Measurements from ENCODE around the gene TEAD1. TPM values are rescaled to one million over a fixed set of nuclear protein-coding genes. Genes with fewer than 3 reads are reported as not detected.

TEAD1 gene
- polyA plus RNA-seq, 1 donor from 2014 or later: 12.2 TPM

GRCh38 chr11:12832480-12833224 lies 158.4 kb downstream of the TEAD1 start:
- Histone ChIP-seq H3K9ac (ENCODE audit: low read length) (no peak overlapping the region), H2AFZ (ENCODE audit: low read depth, low read length) (no peak overlapping the region), H3K9me3 (ENCODE audit: low read length) (no peaks in the 10 kb centered on the region), H3K27me3 (ENCODE audit: insufficient read depth, low read depth, low read length) (no peaks in the 10 kb centered on the region), H3K9me2 (ENCODE audit: insufficient read depth, low read length) (no peaks in the 10 kb centered on the region), H3K4me3 (ENCODE audit: low read length) (no peak overlapping the region), H3K36me3 (ENCODE audit: insufficient read depth, low read length) (no peaks in the 10 kb centered on the region), H3K79me2 (replicated peaks; ENCODE audit: insufficient read depth, low read length) (peaks cover 40% of the 10 kb centered on the region), H4K20me1 (ENCODE audit: insufficient read depth) (no peaks in the 10 kb centered on the region), H3K27ac (ENCODE audit: low read length) (no peak overlapping the region), H3F3A (ENCODE audit: insufficient read depth, low read length, poor library complexity, severe bottlenecking) (no peaks in the 10 kb centered on the region), H3K4me2 (ENCODE audit: low read length) (no peak overlapping the region)
- no peak for TF ChIP-seq MXI1 (conservative IDR thresholded peaks at IDR 0.05; ENCODE audit: poor library complexity, severe bottlenecking)
- no peak for TF ChIP-seq POLR2AphosphoS5 (IDR thresholded peaks at IDR 0.05)
- no peak for TF ChIP-seq TAF1 (IDR thresholded peaks at IDR 0.05; ENCODE audit: low read depth)
- TF ChIP-seq, protein P1, sequence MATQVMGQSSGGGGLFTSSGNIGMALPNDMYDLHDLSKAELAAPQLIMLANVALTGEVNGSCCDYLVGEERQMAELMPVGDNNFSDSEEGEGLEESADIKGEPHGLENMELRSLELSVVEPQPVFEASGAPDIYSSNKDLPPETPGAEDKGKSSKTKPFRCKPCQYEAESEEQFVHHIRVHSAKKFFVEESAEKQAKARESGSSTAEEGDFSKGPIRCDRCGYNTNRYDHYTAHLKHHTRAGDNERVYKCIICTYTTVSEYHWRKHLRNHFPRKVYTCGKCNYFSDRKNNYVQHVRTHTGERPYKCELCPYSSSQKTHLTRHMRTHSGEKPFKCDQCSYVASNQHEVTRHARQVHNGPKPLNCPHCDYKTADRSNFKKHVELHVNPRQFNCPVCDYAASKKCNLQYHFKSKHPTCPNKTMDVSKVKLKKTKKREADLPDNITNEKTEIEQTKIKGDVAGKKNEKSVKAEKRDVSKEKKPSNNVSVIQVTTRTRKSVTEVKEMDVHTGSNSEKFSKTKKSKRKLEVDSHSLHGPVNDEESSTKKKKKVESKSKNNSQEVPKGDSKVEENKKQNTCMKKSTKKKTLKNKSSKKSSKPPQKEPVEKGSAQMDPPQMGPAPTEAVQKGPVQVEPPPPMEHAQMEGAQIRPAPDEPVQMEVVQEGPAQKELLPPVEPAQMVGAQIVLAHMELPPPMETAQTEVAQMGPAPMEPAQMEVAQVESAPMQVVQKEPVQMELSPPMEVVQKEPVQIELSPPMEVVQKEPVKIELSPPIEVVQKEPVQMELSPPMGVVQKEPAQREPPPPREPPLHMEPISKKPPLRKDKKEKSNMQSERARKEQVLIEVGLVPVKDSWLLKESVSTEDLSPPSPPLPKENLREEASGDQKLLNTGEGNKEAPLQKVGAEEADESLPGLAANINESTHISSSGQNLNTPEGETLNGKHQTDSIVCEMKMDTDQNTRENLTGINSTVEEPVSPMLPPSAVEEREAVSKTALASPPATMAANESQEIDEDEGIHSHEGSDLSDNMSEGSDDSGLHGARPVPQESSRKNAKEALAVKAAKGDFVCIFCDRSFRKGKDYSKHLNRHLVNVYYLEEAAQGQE (IDR thresholded peaks at IDR 0.05; ENCODE audit: borderline replicate concordance): no peak
- TF ChIP-seq RAD21 (conservative IDR thresholded peaks at IDR 0.05): no peak
- no peak for TF ChIP-seq SMC3 (conservative IDR thresholded peaks at IDR 0.05; ENCODE audit: poor library complexity)
- TF ChIP-seq, protein P2, sequence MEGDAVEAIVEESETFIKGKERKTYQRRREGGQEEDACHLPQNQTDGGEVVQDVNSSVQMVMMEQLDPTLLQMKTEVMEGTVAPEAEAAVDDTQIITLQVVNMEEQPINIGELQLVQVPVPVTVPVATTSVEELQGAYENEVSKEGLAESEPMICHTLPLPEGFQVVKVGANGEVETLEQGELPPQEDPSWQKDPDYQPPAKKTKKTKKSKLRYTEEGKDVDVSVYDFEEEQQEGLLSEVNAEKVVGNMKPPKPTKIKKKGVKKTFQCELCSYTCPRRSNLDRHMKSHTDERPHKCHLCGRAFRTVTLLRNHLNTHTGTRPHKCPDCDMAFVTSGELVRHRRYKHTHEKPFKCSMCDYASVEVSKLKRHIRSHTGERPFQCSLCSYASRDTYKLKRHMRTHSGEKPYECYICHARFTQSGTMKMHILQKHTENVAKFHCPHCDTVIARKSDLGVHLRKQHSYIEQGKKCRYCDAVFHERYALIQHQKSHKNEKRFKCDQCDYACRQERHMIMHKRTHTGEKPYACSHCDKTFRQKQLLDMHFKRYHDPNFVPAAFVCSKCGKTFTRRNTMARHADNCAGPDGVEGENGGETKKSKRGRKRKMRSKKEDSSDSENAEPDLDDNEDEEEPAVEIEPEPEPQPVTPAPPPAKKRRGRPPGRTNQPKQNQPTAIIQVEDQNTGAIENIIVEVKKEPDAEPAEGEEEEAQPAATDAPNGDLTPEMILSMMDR (IDR thresholded peaks at IDR 0.05; ENCODE audit: poor library complexity, severe bottlenecking): no peak
- TF ChIP-seq EZH2 (IDR thresholded peaks at IDR 0.05; ENCODE audit: borderline replicate concordance, insufficient read depth, low read length, poor library complexity, severe bottlenecking): no peak
- no peak for TF ChIP-seq EP300 (conservative IDR thresholded peaks at IDR 0.05; ENCODE audit: poor library complexity, severe bottlenecking)

DNA sequence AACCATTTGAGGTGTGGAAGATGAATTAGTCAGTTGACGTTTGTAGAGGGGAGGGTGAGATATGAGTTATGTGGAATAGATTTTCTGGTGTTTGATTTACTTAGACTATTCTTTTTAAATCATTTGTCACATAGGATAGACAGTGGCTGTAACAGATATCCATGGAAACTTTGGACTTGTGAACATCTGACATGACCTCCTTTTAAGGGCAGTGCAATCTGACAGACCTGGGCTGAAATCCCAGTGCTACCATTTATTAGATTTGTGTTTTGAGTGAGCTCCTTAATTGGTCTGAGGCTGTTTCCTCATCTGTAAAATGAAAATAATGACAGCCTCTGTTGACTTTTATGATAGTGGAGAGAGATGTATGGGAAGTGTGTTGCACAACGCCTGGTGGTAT lies 159.9 kb downstream of the TEAD1 start:
- TF ChIP-seq EP300 (conservative IDR thresholded peaks at IDR 0.05; ENCODE audit: poor library complexity, severe bottlenecking) (no peak), TAF1 (IDR thresholded peaks at IDR 0.05; ENCODE audit: low read depth) (no peak), MXI1 (conservative IDR thresholded peaks at IDR 0.05; ENCODE audit: poor library complexity, severe bottlenecking) (no peak), RAD21 (conservative IDR thresholded peaks at IDR 0.05) (no peak)
- TF ChIP-seq, protein P1 (IDR thresholded peaks at IDR 0.05; ENCODE audit: borderline replicate concordance): no peak
- TF ChIP-seq, protein P2 (IDR thresholded peaks at IDR 0.05; ENCODE audit: poor library complexity, severe bottlenecking): no peak
- H3K79me2 ChIP-seq (replicated peaks; ENCODE audit: insufficient read depth, low read length): peaks cover 47% of the 10 kb centered on the region

More for the DNA sequence above, 159.9 kb downstream of the TEAD1 start:
- no peaks in the 10 kb centered on the region for H3K9me3 ChIP-seq (ENCODE audit: low read length)
- no peaks in the 10 kb centered on the region for H3K27me3 ChIP-seq (ENCODE audit: insufficient read depth, low read depth, low read length)
- H3K9me2 ChIP-seq (ENCODE audit: insufficient read depth, low read length): no peaks in the 10 kb centered on the region
- no peak overlapping the region for H3K9ac ChIP-seq (ENCODE audit: low read length)
- no peak overlapping the region for H3K4me2 ChIP-seq (ENCODE audit: low read length)
- no peak overlapping the region for H3K27ac ChIP-seq (ENCODE audit: low read length)
- H3K36me3 ChIP-seq (ENCODE audit: insufficient read depth, low read length): no peaks in the 10 kb centered on the region
- no peak overlapping the region for H3K4me3 ChIP-seq (ENCODE audit: low read length)
- no peak overlapping the region for H2AFZ ChIP-seq (ENCODE audit: low read depth, low read length)
- H4K20me1 ChIP-seq (ENCODE audit: insufficient read depth): no peaks in the 10 kb centered on the region
- H3F3A ChIP-seq (ENCODE audit: insufficient read depth, low read length, poor library complexity, severe bottlenecking): no peaks in the 10 kb centered on the region

Data from neural cell (in vitro differentiated cells).